ENCODE data around the gene EPHA1. TPM values are rescaled to one million over a fixed set of nuclear protein-coding genes. Genes with fewer than 3 reads are reported as not detected.

Gene EPHA1
- total and polyA plus RNA-seq, 2 of the 4 experiments (the other 2 are of a cell fraction), result 0.10 TPM; not detected in 1

DNA sequence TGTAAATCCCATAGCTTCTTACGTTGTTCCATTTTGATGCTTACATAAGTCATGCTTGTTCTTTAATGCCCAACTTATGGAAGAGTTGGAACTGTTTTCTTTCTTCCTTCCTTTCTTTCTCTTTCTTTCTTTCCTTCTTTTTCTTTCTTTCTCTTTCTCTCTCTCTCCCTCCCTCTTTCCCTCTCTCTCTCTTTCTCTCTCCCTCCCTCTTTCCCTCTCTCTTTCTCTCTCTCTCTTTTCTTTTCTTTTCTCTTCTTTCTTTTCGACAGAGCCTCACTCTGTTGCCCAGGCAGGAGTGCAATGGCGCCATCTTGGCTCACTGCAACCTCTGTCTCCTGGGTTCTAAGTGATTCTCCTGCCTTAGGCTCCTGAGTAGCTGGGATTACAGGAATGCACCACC is 65.1 kb downstream of the EPHA1 start:
- H4K8ac ChIP-seq (ENCODE audit: low read depth in 2 of 2, low read length in 2 of 2), result no peak overlapping the region
- dilution Hi-C loops (cut with HindIII; ENCODE audit: low sequenced_read_pairs, unreplicated experiment) (no loop called here), in situ Hi-C loops (cut with MboI; ENCODE audit: low sequenced_read_pairs) (no loop called here), intact Hi-C loops (cut with micrococcal nuclease) (no loop called here)
- no peaks in the 10 kb centered on the region for H3K79me1 ChIP-seq (ENCODE audit: low read depth in 1 of 2, low read length in 2 of 2)
- BruUV-seq (replicated peaks), result no TSS peak
- WGBS, 2 experiments (ENCODE audit: extremely low coverage in 2 of 2, insufficient read length in 1 of 2), result no CpG with 5 or more reads among the region's 3 CpGs
- H2AK9ac ChIP-seq (replicated peaks; ENCODE audit: low read depth, low read length, poor library complexity), result no peak overlapping the region
- H3K36me3 ChIP-seq (ENCODE audit: control insufficient read depth, insufficient read depth, low read length), result no peaks in the 10 kb centered on the region
- H4K5ac ChIP-seq (ENCODE audit: low read depth, low read length), result no peak overlapping the region
- H3K23ac ChIP-seq (ENCODE audit: low read depth, low read length), result no peak overlapping the region
- no peak for ATAC-seq (ENCODE audit: low read depth)
- TF ChIP-seq SMC3 (IDR thresholded peaks at IDR 0.05; ENCODE audit: low read depth, low read length) (no peak), CHD1 (IDR thresholded peaks at IDR 0.05; ENCODE audit: low read depth, low read length) (no peak)
- TF ChIP-seq, protein P1, sequence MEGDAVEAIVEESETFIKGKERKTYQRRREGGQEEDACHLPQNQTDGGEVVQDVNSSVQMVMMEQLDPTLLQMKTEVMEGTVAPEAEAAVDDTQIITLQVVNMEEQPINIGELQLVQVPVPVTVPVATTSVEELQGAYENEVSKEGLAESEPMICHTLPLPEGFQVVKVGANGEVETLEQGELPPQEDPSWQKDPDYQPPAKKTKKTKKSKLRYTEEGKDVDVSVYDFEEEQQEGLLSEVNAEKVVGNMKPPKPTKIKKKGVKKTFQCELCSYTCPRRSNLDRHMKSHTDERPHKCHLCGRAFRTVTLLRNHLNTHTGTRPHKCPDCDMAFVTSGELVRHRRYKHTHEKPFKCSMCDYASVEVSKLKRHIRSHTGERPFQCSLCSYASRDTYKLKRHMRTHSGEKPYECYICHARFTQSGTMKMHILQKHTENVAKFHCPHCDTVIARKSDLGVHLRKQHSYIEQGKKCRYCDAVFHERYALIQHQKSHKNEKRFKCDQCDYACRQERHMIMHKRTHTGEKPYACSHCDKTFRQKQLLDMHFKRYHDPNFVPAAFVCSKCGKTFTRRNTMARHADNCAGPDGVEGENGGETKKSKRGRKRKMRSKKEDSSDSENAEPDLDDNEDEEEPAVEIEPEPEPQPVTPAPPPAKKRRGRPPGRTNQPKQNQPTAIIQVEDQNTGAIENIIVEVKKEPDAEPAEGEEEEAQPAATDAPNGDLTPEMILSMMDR (conservative IDR thresholded peaks at IDR 0.05; ENCODE audit: low read depth, low read length), result no peak
- no peaks in the 10 kb centered on the region for H3K9me3 ChIP-seq (ENCODE audit: control insufficient read depth, insufficient read depth, low read length)
- no peak overlapping the region for H2BK15ac ChIP-seq (ENCODE audit: low read depth, low read length)
- no peak overlapping the region for H3K4ac ChIP-seq (ENCODE audit: low read depth, low read length)
- DNase-seq, result no peak
- H3K9ac ChIP-seq (ENCODE audit: low read depth, low read length), result no peak overlapping the region
- no peaks in the 10 kb centered on the region for H3K4me1 ChIP-seq (ENCODE audit: control insufficient read depth, insufficient read depth, low read length)
- ChIA-PET POLR2A (ENCODE audit: unreplicated experiment) (no interaction called here), CTCF (no interaction called here)
- no peak overlapping the region for H3K56ac ChIP-seq (ENCODE audit: extremely low read depth, insufficient read depth, low read length)
- H3K9me1 ChIP-seq (ENCODE audit: insufficient read depth, low read length), result no peaks in the 10 kb centered on the region
- no peak overlapping the region for H3K27ac ChIP-seq (ENCODE audit: insufficient read depth, low read length)
- no peak overlapping the region for H3K4me3 ChIP-seq (ENCODE audit: insufficient read depth, low read depth, low read length)
- H2AK5ac ChIP-seq (ENCODE audit: low read depth, low read length), result no peak overlapping the region
- H3K27me3 ChIP-seq (ENCODE audit: control insufficient read depth, insufficient read depth, low read length), result peaks cover 27% of the 10 kb centered on the region
- no peak overlapping the region for H2AFZ ChIP-seq (replicated peaks; ENCODE audit: low read length, poor library complexity)
- no peak overlapping the region for H2BK5ac ChIP-seq (ENCODE audit: low read depth, low read length, poor library complexity, severe bottlenecking)
- H4K20me1 ChIP-seq (ENCODE audit: insufficient read depth, low read length), result no peaks in the 10 kb centered on the region
- H3K14ac ChIP-seq (replicated peaks; ENCODE audit: low read depth, low read length), result no peak overlapping the region
- H2BK20ac ChIP-seq (ENCODE audit: low read depth, low read length), result no peak overlapping the region
- H3K4me2 ChIP-seq (ENCODE audit: low read depth, low read length), result no peak overlapping the region
- H2BK120ac ChIP-seq (ENCODE audit: low read depth, low read length), result no peak overlapping the region
- no peak overlapping the region for H4K91ac ChIP-seq (ENCODE audit: insufficient read depth, low read depth, low read length)
- no peak overlapping the region for H3K18ac ChIP-seq (ENCODE audit: low read depth, low read length)

Measured in IMR-90 (cell line).